Kidney (tissue), 14 donors: Measurements from ENCODE around the gene P3H2. TPM values are rescaled to one million over a fixed set of nuclear protein-coding genes. Genes with fewer than 3 reads are reported as not detected.

Experiments used
- DNase-seq, 5 donors: peaks; one replicate each; pipeline ENCODE4 v3.0.0-alpha.2; 2013 to 2020
- FAIRE-seq: peaks from 2 replicates; lab custom pipeline; 2012; peaks lifted over from hg19 to GRCh38; lab: Jason Lieb, UNC
- H3K27ac ChIP-seq, 2 donors: one replicate each; pipeline ENCODE4 v1.7.0; 2013; ENCODE audit warnings: low read depth in 2 of 2, low read length in 2 of 2, inconsistent platforms in 1 of 2
- H3K27me3 ChIP-seq: one replicate; pipeline ENCODE4 v1.7.1; 2013; ENCODE audit warnings: low read length, inconsistent platforms; ENCODE audit not compliant: control insufficient read depth, insufficient read depth
- H3K36me3 ChIP-seq, 3 donors: one replicate each; pipeline versions ENCODE4 v1.7.0 to v1.7.1; 2013; ENCODE audit warnings: low read length in 3 of 3, control low read depth in 1 of 3, inconsistent platforms in 1 of 3; ENCODE audit not compliant: insufficient read depth in 3 of 3, control insufficient read depth in 2 of 3
- H3K4me1 ChIP-seq, 3 donors: one replicate each; pipeline versions ENCODE4 v1.7.0 to v1.7.1; 2013; ENCODE audit warnings: low read length in 3 of 3, inconsistent platforms in 1 of 3, low read depth in 1 of 3; ENCODE audit not compliant: control insufficient read depth in 2 of 3, insufficient read depth in 2 of 3
- H3K4me3 ChIP-seq, 3 donors: one replicate each; pipeline versions ENCODE4 v1.7.0 to v1.8.1; 2013; ENCODE audit warnings: low read length in 3 of 3, control low read depth in 1 of 3, inconsistent platforms in 1 of 3
- H3K9ac ChIP-seq, 3 donors: one replicate each; pipeline versions ENCODE4 v1.7.0 to v1.7.1; 2013; ENCODE audit warnings: low read length in 3 of 3, control low read depth in 1 of 3, inconsistent platforms in 1 of 3
- H3K9me3 ChIP-seq, 3 donors: one replicate each; pipeline versions ENCODE4 v1.7.0 to v1.7.1; 2013; ENCODE audit warnings: low read length in 3 of 3, control low read depth in 1 of 3, inconsistent platforms in 1 of 3; ENCODE audit not compliant: control insufficient read depth in 2 of 3, insufficient read depth in 1 of 3
- CTCF ChIP-seq: IDR thresholded peaks from 3 replicates; pipeline ENCODE4 v1.5.1; 2012; ENCODE audit warnings: mild to moderate bottlenecking, moderate library complexity, borderline replicate concordance; ENCODE audit not compliant: insufficient read depth; ENCODE audit errors: extremely low read depth
- intact Hi-C: fragments of 100-400 bp; cut with DNase I; formaldehyde crosslinking; loops from one replicate; pipeline ENCODE4 v1.11.1; 2022
- polyA plus RNA-seq: library from polyadenylated mRNA; stranded (reverse); fragments of 350-450 nt; fragmentation: Illumina TruSeq; extraction: RNeasy Lipid Tissue Mini Kit (QIAGEN cat#74804); gene quantifications from one replicate; pipeline ENCODE4 v1.2.3, GENCODE V29; 2014; ENCODE audit warnings: low read depth, low replicate concordance; ENCODE audit not compliant: insufficient read depth
- total RNA-seq: library from RNA; stranded (reverse); fragmentation: NEBNext Ultra II Directional; extraction: Animal tissue kit (Norgen Biotek cat#: 25700); gene quantifications from one replicate; pipeline ENCODE4 v1.2.1, GENCODE V29; 2021
- donor health status: control.
- donor health status: control.
- donor health status: control.
- donor health status: control.
- donor health status: control.
- donor health status: DM: yes; HTN: yes; CAD: no.
- donor health status: Normal renal cell carcinoma (clear cell type).

The P3H2 gene
- total and polyA plus RNA-seq, 2 donors from 2014 or later = 57.2 to 103 TPM

DNA sequence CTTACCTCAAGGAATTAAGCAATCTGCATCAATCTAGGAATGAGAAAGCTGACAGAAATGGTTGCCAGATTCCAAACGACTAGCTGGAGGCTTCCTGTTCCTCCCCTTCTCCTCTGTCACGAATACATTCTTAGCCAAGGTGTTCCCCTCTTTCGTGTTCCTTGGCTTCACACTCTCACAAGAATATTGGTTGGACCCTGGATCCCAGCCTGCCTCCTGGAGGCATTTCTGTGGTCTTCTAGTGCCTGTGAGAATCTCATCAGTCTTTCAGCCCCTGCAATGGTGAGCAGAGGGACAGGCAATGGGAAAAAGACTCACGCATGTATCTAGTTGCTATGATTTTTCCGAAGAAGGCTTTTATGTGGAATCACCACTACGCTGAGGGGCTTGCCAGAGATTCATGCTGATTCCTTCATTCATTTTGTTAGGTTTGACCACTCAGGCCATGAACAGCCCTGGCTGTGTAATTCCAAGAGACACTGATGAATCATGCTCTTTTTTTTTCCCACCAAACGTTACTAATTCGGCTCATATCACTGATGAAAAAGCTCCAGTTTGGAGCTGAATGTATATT lies 1.6 kb upstream of the P3H2 start:
- FAIRE-seq (no peak), DNase-seq (no peak)
- no peak overlapping the region for H3K27ac ChIP-seq
- peak overlapping the region in 1 of 3 donors; percentile 27 for H3K9ac ChIP-seq
- intact Hi-C loops = no loop called here
- H3K4me1 ChIP-seq = peaks cover 2 to 24% (median 14%) of the 10 kb centered on the region in 3 donors
- TF ChIP-seq CTCF = no peak
- no peaks in the 10 kb centered on the region for H3K9me3 ChIP-seq
- H3K27me3 ChIP-seq = no peaks in the 10 kb centered on the region
- H3K36me3 ChIP-seq = no peaks in the 10 kb centered on the region
- H3K4me3 ChIP-seq = peak overlapping the region in 1 of 3 donors; percentile 16

DNA sequence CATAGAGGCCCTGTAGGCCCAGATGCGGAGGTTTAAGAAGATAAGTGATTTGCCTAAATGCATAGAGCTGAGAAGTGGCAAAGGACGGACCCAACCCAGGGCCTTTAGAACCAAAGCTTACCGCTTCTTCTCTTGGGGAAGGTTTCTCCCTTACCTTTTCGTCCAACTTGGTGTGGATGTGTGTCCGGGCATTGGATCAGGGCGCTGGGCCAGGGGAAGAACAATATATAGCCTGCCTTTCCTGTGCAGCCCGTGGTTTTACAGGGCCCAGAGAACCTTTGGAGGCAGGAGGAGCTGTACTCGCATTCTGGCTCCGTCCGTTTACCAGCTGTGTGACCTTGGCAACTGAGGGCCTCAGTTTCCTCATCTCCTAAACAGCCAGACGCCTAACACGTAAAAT lies 686 bp upstream of the P3H2 start:
- intact Hi-C loops = no loop called here
- H3K4me1 ChIP-seq = peaks cover 2 to 25% (median 14%) of the 10 kb centered on the region in 3 donors
- H3K27ac ChIP-seq = peak overlapping the region in 1 of 2 donors; percentile 57

DNA sequence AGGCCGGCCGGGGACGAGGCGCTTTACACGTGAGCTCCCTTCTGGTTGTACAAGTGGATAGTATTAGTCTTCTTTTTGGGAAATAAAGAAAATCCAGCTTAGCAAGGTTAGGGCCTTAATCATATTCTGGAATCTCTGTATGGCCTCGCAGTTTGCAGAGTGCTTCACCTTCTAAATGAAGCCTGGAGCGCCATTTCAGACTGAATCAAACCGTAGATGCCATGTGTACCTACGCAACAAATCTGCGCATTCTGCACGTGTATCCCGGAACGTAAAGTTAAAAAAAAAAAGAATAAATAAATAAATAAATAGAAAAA lies 322 bp upstream of the P3H2 start:
- TF ChIP-seq CTCF = no peak
- no peak for DNase-seq
- Histone ChIP-seq H3K4me3 (peak overlapping the region; percentile 40 to 78 (median 55)), H3K27me3 (no peaks in the 10 kb centered on the region), H3K36me3 (no peaks in the 10 kb centered on the region), H3K9me3 (no peaks in the 10 kb centered on the region), H3K9ac (peak overlapping the region; percentile 4 to 74 (median 63)), H3K4me1 (peaks cover 2 to 25% (median 14%) of the 10 kb centered on the region in 3 donors), H3K27ac (peak overlapping the region; percentile 84 to 92)
- intact Hi-C loops = no loop called here
- FAIRE-seq = no peak

More for the DNA sequence above, 686 bp upstream of the P3H2 start:
- DNase-seq (peak in 1 of 5 donors; percentile 52), FAIRE-seq (no peak)
- no peak overlapping the region for H3K9ac ChIP-seq
- no peak for TF ChIP-seq CTCF
- H3K27me3 ChIP-seq = no peaks in the 10 kb centered on the region
- no peak overlapping the region for H3K4me3 ChIP-seq
- H3K9me3 ChIP-seq = no peaks in the 10 kb centered on the region
- no peaks in the 10 kb centered on the region for H3K36me3 ChIP-seq
